GM18511 (cell line): ENCODE results near the gene LY86.

Experiments
- ATAC-seq: cut with Tn5 transposase; IDR thresholded peaks from one replicate; pipeline ENCODE4 v1.9.1; 2021; ENCODE audit warnings: mild to moderate bottlenecking, moderate library complexity; ENCODE audit not compliant: unreplicated experiment

Gene LY86

GRCh38 chr6:6620766-6621425 lies 32.4 kb downstream of the LY86 start:
- no peak for ATAC-seq

GRCh38 chr6:6622501-6622900 lies 34.0 kb downstream of the LY86 start:
- no peak for ATAC-seq

GRCh38 chr6:6623553-6623952 lies 35.0 kb downstream of the LY86 start:
- ATAC-seq, result no peak

- ATAC-seq, result no peak
These were observed 35.9 kb downstream of the LY86 start for GRCh38 chr6:6624269-6624990.

- no peak for ATAC-seq
These were observed 37.7 kb downstream of the LY86 start for GRCh38 chr6:6626187-6626586.

- no peak for ATAC-seq
These were observed 40.9 kb downstream of the LY86 start for GRCh38 chr6:6629402-6629801.

- ATAC-seq, result no peak
These were observed 42.5 kb downstream of the LY86 start for GRCh38 chr6:6631053-6631452.

GRCh38 chr6:6631534-6632276 lies 43.2 kb downstream of the LY86 start:
- ATAC-seq, result no peak

GRCh38 chr6:6633898-6634734 lies 45.6 kb downstream of the LY86 start:
- ATAC-seq, result no peak

- no peak for ATAC-seq
These were observed 46.2 kb downstream of the LY86 start for GRCh38 chr6:6634735-6635075.

- ATAC-seq, result peak; percentile 78
These were observed 46.8 kb downstream of the LY86 start for GRCh38 chr6:6635291-6635690.

GRCh38 chr6:6635869-6636268 lies 47.3 kb downstream of the LY86 start:
- ATAC-seq, result peak; percentile 65

- no peak for ATAC-seq
These were observed 51.1 kb downstream of the LY86 start for GRCh38 chr6:6639572-6639971.

- no peak for ATAC-seq
These were observed 52.4 kb downstream of the LY86 start for GRCh38 chr6:6640926-6641325.

- ATAC-seq, result peak; percentile 84
These were observed 54.9 kb downstream of the LY86 start for GRCh38 chr6:6643398-6643797.

- no peak for ATAC-seq
These were observed 56.9 kb downstream of the LY86 start for GRCh38 chr6:6645261-6645917.

GRCh38 chr6:6646384-6646783 lies 57.9 kb downstream of the LY86 start:
- ATAC-seq, result no peak

GRCh38 chr6:6646859-6647258 lies 58.3 kb downstream of the LY86 start:
- no peak for ATAC-seq

GRCh38 chr6:6648692-6649343 lies 60.3 kb downstream of the LY86 start:
- no peak for ATAC-seq

- no peak for ATAC-seq
These were observed 61.4 kb downstream of the LY86 start for GRCh38 chr6:6649824-6650349.
